Right lobe of liver (tissue), 4 donors: ENCODE data around the gene RAB6D.

Experiments
- POLR2A ChIP-seq: fragments of 450-650 bp; IDR thresholded peaks from one replicate; pipeline ENCODE4 v1.6.1; 2017; ENCODE audit warnings: antibody characterized with exemption, mild to moderate bottlenecking
- TF ChIP-seq, protein P1 (sequence below), 4 donors: fragments of 200-600 bp in 3 of 4; fragments of 450-650 bp in 1 of 4; IDR thresholded peaks; one replicate each; pipeline versions ENCODE4 v1.5.1 to v1.8.0; 2016 to 2022; ENCODE audit warnings: antibody characterized with exemption in 4 of 4, mild to moderate bottlenecking in 2 of 4
- donor health status: DM: no; HTN: no; CAD: no.
- donor health status: DM: no; HTN: no; CAD: no.
- donor health status: DM: no; HTN: yes; CAD: no.

DNA sequence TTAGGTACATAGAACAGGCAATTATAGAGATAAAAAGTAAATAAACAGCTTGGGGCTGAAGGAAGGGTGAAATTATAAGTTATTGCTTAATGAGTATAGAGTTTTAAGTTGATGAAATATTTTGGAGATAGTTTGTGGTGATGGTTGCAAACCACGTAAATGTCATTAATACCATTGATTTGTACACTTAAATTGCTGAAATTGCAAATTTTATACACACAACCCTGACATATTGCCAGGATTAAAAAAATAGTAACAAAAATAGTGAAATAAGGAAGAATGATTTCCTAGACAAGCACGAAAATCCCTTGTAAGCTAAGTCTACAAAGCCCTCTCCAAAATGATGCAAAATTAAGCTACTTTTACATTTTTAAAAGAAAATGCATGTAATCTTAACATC lies 46.2 kb upstream of the RAB6D start:
- TF ChIP-seq, protein P1, sequence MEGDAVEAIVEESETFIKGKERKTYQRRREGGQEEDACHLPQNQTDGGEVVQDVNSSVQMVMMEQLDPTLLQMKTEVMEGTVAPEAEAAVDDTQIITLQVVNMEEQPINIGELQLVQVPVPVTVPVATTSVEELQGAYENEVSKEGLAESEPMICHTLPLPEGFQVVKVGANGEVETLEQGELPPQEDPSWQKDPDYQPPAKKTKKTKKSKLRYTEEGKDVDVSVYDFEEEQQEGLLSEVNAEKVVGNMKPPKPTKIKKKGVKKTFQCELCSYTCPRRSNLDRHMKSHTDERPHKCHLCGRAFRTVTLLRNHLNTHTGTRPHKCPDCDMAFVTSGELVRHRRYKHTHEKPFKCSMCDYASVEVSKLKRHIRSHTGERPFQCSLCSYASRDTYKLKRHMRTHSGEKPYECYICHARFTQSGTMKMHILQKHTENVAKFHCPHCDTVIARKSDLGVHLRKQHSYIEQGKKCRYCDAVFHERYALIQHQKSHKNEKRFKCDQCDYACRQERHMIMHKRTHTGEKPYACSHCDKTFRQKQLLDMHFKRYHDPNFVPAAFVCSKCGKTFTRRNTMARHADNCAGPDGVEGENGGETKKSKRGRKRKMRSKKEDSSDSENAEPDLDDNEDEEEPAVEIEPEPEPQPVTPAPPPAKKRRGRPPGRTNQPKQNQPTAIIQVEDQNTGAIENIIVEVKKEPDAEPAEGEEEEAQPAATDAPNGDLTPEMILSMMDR (IDR thresholded peaks at IDR 0.05): no peak
- no peak for TF ChIP-seq POLR2A
